Measurements from ENCODE around the gene NDE1.

The NDE1 gene

DNA sequence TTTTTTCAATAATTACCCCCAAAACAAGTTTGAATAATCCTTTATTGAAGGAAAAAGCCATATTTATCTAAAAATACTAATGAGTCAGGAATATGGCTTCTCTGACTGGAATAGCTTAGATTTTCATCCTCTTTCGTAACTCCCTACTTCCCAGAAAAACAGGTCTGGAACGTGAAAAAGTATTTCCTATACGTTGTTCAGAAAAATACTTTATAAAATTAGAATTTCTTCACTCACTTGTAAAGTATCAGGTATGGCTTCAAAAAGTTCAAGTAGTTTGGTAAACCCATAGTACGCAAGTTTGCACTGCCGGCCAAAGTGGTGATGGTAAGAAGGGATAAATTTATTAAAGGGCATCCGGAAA, 40.8 kb upstream of the NDE1 start:
- TF ChIP-seq, protein P1, sequence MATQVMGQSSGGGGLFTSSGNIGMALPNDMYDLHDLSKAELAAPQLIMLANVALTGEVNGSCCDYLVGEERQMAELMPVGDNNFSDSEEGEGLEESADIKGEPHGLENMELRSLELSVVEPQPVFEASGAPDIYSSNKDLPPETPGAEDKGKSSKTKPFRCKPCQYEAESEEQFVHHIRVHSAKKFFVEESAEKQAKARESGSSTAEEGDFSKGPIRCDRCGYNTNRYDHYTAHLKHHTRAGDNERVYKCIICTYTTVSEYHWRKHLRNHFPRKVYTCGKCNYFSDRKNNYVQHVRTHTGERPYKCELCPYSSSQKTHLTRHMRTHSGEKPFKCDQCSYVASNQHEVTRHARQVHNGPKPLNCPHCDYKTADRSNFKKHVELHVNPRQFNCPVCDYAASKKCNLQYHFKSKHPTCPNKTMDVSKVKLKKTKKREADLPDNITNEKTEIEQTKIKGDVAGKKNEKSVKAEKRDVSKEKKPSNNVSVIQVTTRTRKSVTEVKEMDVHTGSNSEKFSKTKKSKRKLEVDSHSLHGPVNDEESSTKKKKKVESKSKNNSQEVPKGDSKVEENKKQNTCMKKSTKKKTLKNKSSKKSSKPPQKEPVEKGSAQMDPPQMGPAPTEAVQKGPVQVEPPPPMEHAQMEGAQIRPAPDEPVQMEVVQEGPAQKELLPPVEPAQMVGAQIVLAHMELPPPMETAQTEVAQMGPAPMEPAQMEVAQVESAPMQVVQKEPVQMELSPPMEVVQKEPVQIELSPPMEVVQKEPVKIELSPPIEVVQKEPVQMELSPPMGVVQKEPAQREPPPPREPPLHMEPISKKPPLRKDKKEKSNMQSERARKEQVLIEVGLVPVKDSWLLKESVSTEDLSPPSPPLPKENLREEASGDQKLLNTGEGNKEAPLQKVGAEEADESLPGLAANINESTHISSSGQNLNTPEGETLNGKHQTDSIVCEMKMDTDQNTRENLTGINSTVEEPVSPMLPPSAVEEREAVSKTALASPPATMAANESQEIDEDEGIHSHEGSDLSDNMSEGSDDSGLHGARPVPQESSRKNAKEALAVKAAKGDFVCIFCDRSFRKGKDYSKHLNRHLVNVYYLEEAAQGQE (IDR thresholded peaks at IDR 0.05; ENCODE audit: insufficient read depth in 1 of 2, low read depth in 2 of 2, low read length in 2 of 2): no peak
- TF ChIP-seq POLR2AphosphoS5 (IDR thresholded peaks at IDR 0.05; ENCODE audit: low read depth, low read length) (no peak), TAF1 (IDR thresholded peaks at IDR 0.05; ENCODE audit: borderline replicate concordance, insufficient read depth, low read length) (no peak)

DNA sequence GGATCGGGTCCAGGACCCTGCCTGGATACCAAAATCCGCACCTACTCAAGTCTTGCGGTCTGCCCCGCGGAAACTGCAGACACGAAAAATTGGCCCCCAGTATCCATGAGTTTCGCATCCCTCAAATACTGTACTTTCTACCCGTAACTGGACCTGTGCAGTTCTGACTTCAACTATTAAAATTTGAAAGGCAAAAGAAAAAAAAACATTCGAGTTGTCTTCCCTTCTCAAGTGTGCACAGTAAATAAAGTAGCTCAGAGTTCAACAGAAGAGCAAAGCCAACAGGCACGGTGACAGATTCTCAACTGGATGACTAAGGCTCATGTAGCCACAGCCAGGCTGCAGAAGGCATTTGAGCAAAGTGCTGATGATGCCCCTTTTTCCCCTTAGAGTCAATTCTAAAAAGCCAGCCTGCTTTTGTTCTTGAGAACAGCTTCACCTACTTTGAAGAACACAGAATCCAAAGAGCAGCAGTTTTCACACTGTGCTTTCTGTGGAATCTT, 39.6 kb upstream of the NDE1 start:
- TF ChIP-seq FOXP2 (optimal IDR thresholded peaks at IDR 0.05; ENCODE audit: borderline replicate concordance, extremely low read depth, extremely low read length, insufficient read depth) (no peak), TAF1 (IDR thresholded peaks at IDR 0.05; ENCODE audit: borderline replicate concordance, insufficient read depth, low read length) (no peak), SIN3A (IDR thresholded peaks at IDR 0.05; ENCODE audit: borderline replicate concordance, insufficient read depth, low read length) (no peak), POLR2AphosphoS5 (IDR thresholded peaks at IDR 0.05; ENCODE audit: low read depth, low read length) (no peak)
- TF ChIP-seq, protein P1 (IDR thresholded peaks at IDR 0.05; ENCODE audit: insufficient read depth in 1 of 2, low read depth in 2 of 2, low read length in 2 of 2): no peak

DNA sequence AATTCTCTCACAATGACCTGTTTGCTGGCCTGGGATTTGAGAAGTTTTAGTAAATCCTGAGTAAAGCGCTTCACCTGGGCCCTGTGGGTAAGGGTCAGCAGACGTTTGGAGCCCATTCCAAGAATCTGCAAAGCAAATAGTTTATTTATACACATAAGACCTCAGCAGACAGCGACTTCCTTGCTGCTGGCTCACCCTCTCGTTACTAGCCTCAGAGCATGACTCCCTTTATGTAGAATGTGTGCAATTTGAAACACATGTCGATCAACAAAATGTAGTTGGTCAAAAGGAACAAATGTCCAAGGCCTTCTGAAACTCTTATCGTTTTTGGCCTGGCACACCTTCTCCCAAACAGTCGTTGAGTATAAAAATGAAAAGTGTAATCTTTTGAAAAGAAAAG, 38.4 kb upstream of the NDE1 start:
- TF ChIP-seq SIN3A (IDR thresholded peaks at IDR 0.05; ENCODE audit: borderline replicate concordance, insufficient read depth, low read length): no peak
- no peak for TF ChIP-seq TAF1 (IDR thresholded peaks at IDR 0.05; ENCODE audit: borderline replicate concordance, insufficient read depth, low read length)
- TF ChIP-seq FOXP2 (optimal IDR thresholded peaks at IDR 0.05; ENCODE audit: borderline replicate concordance, extremely low read depth, extremely low read length, insufficient read depth): no peak
- TF ChIP-seq POLR2AphosphoS5 (IDR thresholded peaks at IDR 0.05; ENCODE audit: low read depth, low read length): no peak
- TF ChIP-seq, protein P1 (IDR thresholded peaks at IDR 0.05; ENCODE audit: insufficient read depth in 1 of 2, low read depth in 2 of 2, low read length in 2 of 2): no peak

DNA sequence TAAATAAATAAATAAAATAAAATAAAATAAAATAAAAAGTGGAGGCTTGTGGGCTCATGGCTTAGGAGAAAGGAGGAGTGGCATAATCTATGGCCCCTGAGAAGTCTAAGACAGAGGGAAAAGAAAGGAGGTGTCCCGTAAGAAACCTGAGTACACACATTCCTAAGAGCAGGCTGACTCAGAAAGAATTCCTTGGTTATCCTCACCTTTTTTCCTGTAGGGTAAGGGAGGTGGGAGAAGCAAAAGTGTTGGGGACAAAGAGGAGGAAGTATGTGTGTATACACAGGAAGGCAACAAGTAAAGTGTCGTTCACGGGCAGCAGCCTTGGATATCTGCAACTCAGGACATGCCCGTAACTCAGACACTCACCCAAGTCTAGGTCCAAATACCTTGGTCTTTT, 36.4 kb upstream of the NDE1 start:
- TF ChIP-seq FOXP2 (optimal IDR thresholded peaks at IDR 0.05; ENCODE audit: borderline replicate concordance, extremely low read depth, extremely low read length, insufficient read depth): no peak
- no peak for TF ChIP-seq TAF1 (IDR thresholded peaks at IDR 0.05; ENCODE audit: borderline replicate concordance, insufficient read depth, low read length)

DNA sequence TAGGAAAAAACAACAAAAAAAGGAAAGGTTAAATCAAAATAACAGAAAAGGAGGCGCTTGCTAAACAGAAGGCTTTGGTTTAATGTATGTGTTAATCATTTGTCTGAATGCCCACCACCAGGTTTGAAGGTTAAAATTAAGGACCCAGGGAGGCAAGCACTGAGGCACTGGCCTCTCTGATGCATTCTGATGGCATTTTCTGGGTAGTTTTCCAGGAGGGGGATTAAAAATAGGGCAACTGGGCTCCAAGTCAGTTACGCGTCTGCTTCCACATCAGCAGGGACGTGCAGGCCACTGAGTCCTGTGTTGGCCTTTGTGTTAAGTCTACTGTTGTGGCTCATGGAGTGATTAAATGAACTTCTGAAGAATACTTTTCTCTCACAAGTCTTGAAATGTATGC, 34.0 kb upstream of the NDE1 start:
- TF ChIP-seq FOXP2 (optimal IDR thresholded peaks at IDR 0.05; ENCODE audit: borderline replicate concordance, extremely low read depth, extremely low read length, insufficient read depth) (no peak), POLR2AphosphoS5 (IDR thresholded peaks at IDR 0.05; ENCODE audit: low read depth, low read length) (no peak), TAF1 (IDR thresholded peaks at IDR 0.05; ENCODE audit: borderline replicate concordance, insufficient read depth, low read length) (no peak), SIN3A (IDR thresholded peaks at IDR 0.05; ENCODE audit: borderline replicate concordance, insufficient read depth, low read length) (no peak)
- TF ChIP-seq, protein P1 (IDR thresholded peaks at IDR 0.05; ENCODE audit: insufficient read depth in 1 of 2, low read depth in 2 of 2, low read length in 2 of 2): no peak

Measured in PFSK-1 (cell line).